ENCODE results near the gene RIN3. TPM values are rescaled to one million over a fixed set of nuclear protein-coding genes. Genes with fewer than 3 reads are reported as not detected.
A peak's percentile ranks its signal among the peaks of the same experiment; 100 is the strongest.

The RIN3 gene
- total RNA-seq, 3 donors from 2014 or later (not counting 1 experiment from before 2014, with no cell fraction given) = 248 to 289 (median 282) TPM

DNA sequence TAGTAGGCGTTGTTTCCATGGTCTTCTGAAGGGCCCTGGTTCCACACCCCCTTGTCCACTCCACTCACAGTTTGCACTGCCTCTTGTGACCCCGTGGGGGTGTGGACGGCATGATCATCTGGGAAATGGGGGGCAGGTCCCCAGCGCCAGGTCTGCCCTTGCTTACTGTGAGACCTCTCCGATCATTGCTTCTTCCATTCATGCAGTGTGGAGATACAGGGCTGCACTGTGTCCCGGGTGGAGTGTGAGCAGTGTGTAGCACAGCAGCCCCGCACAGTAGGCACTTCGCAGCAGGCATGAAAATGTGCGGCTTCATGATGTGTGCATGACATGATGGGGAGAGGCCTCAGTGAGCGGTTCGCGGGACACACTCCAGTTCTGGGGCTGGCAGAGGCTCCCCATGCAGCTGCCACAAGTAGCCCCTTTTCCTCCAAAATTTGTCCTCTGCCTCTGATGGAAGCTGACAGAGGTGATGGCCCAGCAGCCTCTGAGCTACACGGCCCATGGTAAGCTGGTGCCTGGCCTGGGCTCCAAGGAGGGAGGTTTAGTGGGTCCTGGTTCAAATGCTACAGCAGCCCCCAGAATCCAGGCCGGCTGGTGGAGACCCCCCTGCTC is 15.0 kb downstream of the RIN3 start:
- no peaks in the 10 kb centered on the region for H3K27me3 ChIP-seq (ENCODE audit: control insufficient read depth, insufficient read depth, low read length)
- peaks cover 66 to 96% of the 10 kb centered on the region in 2 donors for H3K4me1 Mint-ChIP-seq
- no peak overlapping the region for H3K4me3 ChIP-seq (ENCODE audit: low read length)
- H3K36me3 Mint-ChIP-seq = no peaks in the 10 kb centered on the region
- H3K27ac Mint-ChIP-seq = peak overlapping the region; percentile 98 to 99
- H3K9me3 Mint-ChIP-seq = no peaks in the 10 kb centered on the region
- no peak overlapping the region for H3K27ac ChIP-seq (ENCODE audit: low read length)
- peaks cover 93% of the 10 kb centered on the region for H3K4me1 ChIP-seq (ENCODE audit: control insufficient read depth, insufficient read depth, low read length)
- H3K27me3 Mint-ChIP-seq (ENCODE audit: low read depth in 2 of 2) = no peaks in the 10 kb centered on the region
- H3K9me3 ChIP-seq (ENCODE audit: control insufficient read depth, insufficient read depth, low read length) = no peaks in the 10 kb centered on the region
- no peak for DNase-seq
- intact Hi-C loops (cut with micrococcal nuclease) = no loop called here
- no peak for ATAC-seq
- TF ChIP-seq, protein P1, sequence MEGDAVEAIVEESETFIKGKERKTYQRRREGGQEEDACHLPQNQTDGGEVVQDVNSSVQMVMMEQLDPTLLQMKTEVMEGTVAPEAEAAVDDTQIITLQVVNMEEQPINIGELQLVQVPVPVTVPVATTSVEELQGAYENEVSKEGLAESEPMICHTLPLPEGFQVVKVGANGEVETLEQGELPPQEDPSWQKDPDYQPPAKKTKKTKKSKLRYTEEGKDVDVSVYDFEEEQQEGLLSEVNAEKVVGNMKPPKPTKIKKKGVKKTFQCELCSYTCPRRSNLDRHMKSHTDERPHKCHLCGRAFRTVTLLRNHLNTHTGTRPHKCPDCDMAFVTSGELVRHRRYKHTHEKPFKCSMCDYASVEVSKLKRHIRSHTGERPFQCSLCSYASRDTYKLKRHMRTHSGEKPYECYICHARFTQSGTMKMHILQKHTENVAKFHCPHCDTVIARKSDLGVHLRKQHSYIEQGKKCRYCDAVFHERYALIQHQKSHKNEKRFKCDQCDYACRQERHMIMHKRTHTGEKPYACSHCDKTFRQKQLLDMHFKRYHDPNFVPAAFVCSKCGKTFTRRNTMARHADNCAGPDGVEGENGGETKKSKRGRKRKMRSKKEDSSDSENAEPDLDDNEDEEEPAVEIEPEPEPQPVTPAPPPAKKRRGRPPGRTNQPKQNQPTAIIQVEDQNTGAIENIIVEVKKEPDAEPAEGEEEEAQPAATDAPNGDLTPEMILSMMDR (IDR thresholded peaks at IDR 0.05) = no peak
- H3K4me3 Mint-ChIP-seq = no peak overlapping the region
- H3K36me3 ChIP-seq (ENCODE audit: control insufficient read depth, insufficient read depth, low read length) = peaks cover under 1% of the 10 kb centered on the region
- 91% methylated on average over 14 of the region's 14 CpGs for WGBS (ENCODE audit: insufficient coverage)

DNA sequence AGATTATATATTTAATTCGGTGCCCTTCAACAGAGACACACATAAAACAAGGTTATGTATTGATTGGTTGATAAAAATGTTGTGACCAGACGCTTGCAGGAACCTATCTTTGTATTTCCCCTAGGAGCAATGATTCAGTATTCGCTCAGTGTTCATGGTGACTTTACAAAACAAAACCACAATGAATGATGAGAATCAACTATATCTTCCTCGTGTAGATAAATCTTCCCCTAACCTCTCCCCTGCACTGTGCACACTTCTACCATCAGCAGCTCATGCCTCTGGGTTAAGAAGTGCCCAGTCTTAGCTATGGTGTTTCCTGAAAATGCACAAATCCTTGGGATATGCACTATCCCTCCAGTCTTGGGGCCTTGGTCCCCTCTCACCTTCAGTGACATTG is 16.3 kb downstream of the RIN3 start:
- Histone ChIP-seq H3K27ac (ENCODE audit: low read length) (peak overlapping the region; percentile 98), H3K4me1 (ENCODE audit: control insufficient read depth, insufficient read depth, low read length) (peaks cover 87% of the 10 kb centered on the region), H3K4me3 (ENCODE audit: low read length) (no peak overlapping the region), H3K9me3 (ENCODE audit: control insufficient read depth, insufficient read depth, low read length) (no peaks in the 10 kb centered on the region), H3K27me3 (ENCODE audit: control insufficient read depth, insufficient read depth, low read length) (no peaks in the 10 kb centered on the region), H3K36me3 (ENCODE audit: control insufficient read depth, insufficient read depth, low read length) (peaks cover 4% of the 10 kb centered on the region)
- 15% methylated on average over 3 of the region's 4 CpGs for WGBS (ENCODE audit: insufficient coverage)
- H3K9me3 Mint-ChIP-seq = no peaks in the 10 kb centered on the region
- no peak for DNase-seq
- TF ChIP-seq, protein P1 (IDR thresholded peaks at IDR 0.05) = no peak
- no peaks in the 10 kb centered on the region for H3K27me3 Mint-ChIP-seq (ENCODE audit: low read depth in 2 of 2)
- H3K4me1 Mint-ChIP-seq = peaks cover 68 to 91% of the 10 kb centered on the region in 2 donors
- H3K36me3 Mint-ChIP-seq = no peaks in the 10 kb centered on the region
- peak overlapping the region; percentile 98 to 99 for H3K27ac Mint-ChIP-seq
- H3K4me3 Mint-ChIP-seq = peak overlapping the region; percentile 70
- peak in 2 of 3 donors; percentile 6 to 23 for ATAC-seq
- intact Hi-C loops (cut with micrococcal nuclease) = loop anchor here (2.0 to 5.0 kb wide), 2 partner anchors 19 to 57 kb away; no protein-coding TSS in a partner anchor

DNA sequence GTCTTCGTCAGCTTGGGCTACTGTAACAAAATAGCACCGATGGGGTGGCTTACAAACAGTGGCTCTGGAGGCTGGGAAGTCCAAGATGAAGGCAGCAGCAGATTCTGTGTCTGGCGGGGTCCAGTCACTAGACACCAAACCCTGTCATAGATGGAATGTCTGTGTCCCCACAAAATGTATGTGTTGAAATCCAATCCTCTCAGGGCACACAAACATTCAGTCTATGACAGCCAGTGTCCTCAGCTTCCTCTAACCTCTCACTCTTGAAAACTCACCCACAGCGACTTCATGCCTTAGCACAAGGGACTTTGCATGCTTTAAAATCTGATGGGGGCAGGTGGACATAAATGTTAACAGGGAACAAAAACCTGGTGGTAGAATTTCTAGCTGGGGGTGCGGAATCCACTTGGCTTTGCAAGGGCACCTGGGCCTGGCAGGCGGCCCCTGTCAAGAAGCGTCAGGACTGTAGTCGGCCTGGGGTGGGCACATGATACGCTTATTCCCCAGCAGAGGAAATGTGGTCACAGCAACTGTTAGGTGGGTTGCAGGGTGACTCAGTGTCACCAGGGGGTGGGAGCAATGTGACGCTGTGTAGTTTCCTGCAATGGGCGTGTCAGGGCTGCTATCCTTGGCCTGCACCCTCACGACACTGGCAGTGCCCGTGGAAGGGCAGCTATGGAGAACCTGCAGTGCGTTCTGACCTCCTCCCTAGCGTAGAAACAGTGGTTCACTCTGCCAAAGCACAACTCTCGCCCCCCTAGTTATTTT is 17.7 kb downstream of the RIN3 start:
- peaks cover 87% of the 10 kb centered on the region for H3K4me1 ChIP-seq (ENCODE audit: control insufficient read depth, insufficient read depth, low read length)
- Mint-ChIP-seq H3K27ac (peak overlapping the region; percentile 98 to 99), H3K9me3 (no peaks in the 10 kb centered on the region), H3K27me3 (ENCODE audit: low read depth in 2 of 2) (no peaks in the 10 kb centered on the region), H3K36me3 (no peaks in the 10 kb centered on the region), H3K4me3 (peak overlapping the region; percentile 89), H3K4me1 (peaks cover 75 to 92% of the 10 kb centered on the region in 2 donors)
- 24% methylated on average over 16 of the region's 16 CpGs for WGBS (ENCODE audit: insufficient coverage)
- H3K36me3 ChIP-seq (ENCODE audit: control insufficient read depth, insufficient read depth, low read length) = peaks cover 4% of the 10 kb centered on the region
- ATAC-seq (peak; percentile 76 to 93 (median 93)), DNase-seq (peak; percentile 86 to 91)
- no peaks in the 10 kb centered on the region for H3K9me3 ChIP-seq (ENCODE audit: control insufficient read depth, insufficient read depth, low read length)
- H3K27me3 ChIP-seq (ENCODE audit: control insufficient read depth, insufficient read depth, low read length) = no peaks in the 10 kb centered on the region
- intact Hi-C loops (cut with micrococcal nuclease) = loop anchor here (1.0 to 5.0 kb wide), 6 partner anchors 9 to 120 kb away; no protein-coding TSS in a partner anchor
- no peak overlapping the region for H3K4me3 ChIP-seq (ENCODE audit: low read length)
- peak overlapping the region; percentile 98 for H3K27ac ChIP-seq (ENCODE audit: low read length)
- TF ChIP-seq, protein P1 (IDR thresholded peaks at IDR 0.05) = no peak
